ENCODE results near the gene ADISSP.

DNA sequence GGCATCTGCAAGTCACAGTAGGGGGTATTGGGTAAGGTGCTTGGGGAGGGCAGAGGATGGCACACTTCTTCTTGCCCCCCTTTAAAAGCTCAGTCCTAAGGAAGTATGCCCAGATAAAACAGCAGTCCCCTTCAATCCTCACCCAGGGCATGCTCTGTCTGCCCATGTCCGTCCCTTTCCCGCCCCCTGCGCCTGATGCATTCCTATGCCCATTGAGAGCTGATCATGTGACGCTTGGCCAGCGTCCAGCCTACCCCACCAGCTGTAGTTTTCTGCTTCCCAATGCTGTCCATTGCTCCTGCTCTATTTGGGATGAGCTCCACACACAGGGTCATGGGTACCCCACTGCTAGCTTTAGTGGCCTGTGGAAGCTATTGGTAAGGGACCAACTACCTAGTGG is 63.5 kb downstream of the ADISSP start:
- TF ChIP-seq CTCF (conservative IDR thresholded peaks at IDR 0.05; ENCODE audit: low read depth, low read length): no peak
- no peak for TF ChIP-seq EZH2 (IDR thresholded peaks at IDR 0.05; ENCODE audit: borderline replicate concordance, low read depth, low read length, poor library complexity, severe bottlenecking)
